Stimulated activated CD4-positive, alpha-beta T cell treated with anti-CD3 and anti-CD28 coated beads, Interleukin-1b, Interleukin-23, amount 100 ng/mL, for 4 hours (primary cell): ENCODE data around the gene MRPS17.
"Not testable (repeated sequence)": the region's sequence is repeated elsewhere in the genome, so short reads cannot be mapped to it uniquely, and the experiment has no call there.

Source experiments
- DNase-seq, 2 donors: peaks; one replicate each; pipeline ENCODE4 v3.0.0-alpha.2; 2020; ENCODE audit warnings: low read depth in 2 of 2

Gene MRPS17

GRCh38 chr7:55951637-55952351, at the start of gene MRPS17:
TSS of gene MRPS17 (plus strand) at chr7:55951877. CDS start at chr7:55953196, 1,319 bp downstream.
- DNase-seq: peak; percentile 84 to 87

DNA sequence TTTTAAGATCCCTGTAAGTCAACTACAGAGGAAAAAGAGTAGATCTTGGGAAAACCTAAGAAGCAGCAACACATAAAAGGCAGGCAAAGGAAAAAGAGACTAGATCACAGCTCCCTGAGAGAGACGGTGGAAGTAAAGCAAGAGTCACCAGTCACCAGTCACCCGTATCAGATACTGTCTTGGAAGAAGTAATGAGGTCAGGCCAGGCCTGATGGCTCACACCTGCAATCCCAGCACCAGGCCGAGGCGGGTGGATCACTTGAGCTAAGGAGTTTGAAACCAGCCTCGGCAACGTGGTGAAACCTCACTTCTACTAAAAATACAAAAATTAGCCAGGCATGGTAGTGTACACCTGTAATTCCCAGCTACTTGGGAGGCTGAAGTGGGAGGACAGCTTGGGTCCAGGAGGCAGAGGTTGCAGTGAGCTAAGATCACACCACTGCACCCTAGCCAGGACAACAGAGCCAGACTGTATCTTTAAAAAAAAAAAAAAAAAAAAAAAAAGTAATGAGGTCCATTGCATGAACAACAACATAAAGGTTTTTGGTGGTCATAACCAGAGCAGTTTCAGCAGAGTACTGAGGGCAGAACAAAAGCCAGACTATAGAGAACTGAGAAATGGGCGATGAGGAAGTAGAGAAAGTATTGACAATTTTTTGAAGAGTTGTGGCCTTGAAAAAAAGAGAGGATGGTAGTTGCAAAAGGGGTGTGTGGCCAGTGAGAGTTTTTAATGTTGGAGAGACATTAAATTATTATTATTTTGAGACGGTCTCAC, 47.5 kb upstream of the MRPS17 start:
- no peak for DNase-seq

DNA sequence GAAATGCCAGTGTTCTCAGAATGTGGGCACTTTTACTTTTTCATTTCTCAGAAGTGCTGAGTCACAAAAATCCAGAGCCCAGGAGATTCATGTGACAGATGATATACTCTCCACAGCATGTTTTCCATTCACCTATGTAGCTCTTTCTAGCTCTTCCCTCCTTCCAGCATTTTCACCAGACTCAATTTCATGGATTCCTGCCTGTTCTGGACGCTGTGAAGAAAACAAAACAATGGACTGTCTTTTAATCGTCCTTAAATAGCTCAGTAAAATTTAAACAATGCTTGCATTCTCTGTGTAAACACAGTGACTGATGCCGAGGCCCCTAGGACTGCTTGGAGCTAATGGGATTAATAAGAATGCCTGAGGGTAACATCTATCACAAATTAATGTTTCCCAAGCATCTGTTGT, 38.9 kb upstream of the MRPS17 start:
- DNase-seq: no peak

- no peak for DNase-seq
These were observed 33.9 kb upstream of the MRPS17 start for GRCh38 chr7:55917771-55918170.

DNA sequence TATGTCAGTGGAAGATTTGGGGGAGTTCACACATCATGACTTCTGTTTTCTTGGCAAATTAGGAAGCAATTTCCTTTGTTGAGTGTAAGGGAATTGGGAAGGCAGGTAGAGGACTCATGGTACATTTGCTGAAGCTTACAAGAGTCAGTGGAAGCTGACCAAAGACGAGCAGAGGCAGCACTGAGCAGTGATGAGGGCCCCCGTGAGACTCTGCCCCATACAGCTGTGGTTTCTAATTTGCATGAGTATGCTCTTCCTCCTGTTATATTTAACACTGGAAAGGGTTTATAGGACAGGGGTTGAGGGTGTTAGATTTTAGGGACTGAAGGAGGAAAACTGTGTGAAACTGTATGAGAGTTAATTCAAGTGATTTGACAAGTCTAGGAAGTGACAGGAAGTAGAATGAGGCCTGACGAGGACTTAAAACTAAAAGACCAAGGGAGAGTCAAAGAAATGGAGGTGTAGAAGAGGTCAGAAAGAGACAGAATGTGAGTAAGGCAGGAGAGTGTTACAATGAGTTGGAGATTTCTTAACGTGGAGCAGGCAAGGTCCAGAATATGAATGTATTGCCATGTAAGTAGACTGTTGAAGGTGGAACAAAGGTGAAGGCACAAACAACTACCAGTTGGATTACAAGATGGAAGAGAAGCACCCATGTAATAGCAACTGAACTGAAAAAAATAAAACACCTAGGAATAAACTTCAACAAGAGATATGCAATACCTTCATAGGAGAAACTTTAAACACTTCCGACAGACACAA, 23.5 kb upstream of the MRPS17 start:
- no peak for DNase-seq

DNA sequence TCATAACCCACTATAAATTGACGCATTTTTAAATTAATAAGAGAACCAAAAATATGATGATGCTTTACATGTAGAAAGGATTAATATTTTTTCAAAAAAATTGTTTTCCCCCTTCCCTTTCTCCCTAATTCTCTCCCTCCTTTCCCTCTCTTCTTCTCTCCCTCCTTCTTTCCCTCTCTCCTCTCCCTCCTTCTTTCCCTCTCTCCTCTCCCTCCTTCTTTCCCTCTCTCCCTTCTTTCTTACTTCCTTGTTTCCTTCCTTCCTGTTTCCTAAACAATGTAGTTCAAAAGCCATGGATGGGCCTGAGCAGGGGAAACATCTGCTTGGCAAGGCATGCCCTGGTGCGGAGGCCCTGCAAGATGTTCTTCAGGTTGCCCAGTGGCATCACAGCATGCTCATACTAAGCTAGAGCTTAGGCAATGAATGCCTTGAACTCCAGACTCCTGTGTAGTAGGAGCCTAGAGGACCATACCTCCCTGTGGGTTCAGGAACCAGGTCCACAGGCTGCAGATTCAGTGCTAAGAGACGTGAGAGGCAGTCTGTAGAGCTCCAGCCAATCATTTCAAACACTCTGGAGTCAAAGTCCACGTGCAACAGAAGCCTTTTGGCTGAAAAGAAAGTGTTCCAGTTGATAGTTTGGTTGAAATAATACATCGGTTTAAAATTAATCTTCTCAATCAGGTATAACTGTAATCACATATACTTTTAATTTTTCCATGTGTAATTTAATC, 20.1 kb upstream of the MRPS17 start:
- DNase-seq: no peak

DNA sequence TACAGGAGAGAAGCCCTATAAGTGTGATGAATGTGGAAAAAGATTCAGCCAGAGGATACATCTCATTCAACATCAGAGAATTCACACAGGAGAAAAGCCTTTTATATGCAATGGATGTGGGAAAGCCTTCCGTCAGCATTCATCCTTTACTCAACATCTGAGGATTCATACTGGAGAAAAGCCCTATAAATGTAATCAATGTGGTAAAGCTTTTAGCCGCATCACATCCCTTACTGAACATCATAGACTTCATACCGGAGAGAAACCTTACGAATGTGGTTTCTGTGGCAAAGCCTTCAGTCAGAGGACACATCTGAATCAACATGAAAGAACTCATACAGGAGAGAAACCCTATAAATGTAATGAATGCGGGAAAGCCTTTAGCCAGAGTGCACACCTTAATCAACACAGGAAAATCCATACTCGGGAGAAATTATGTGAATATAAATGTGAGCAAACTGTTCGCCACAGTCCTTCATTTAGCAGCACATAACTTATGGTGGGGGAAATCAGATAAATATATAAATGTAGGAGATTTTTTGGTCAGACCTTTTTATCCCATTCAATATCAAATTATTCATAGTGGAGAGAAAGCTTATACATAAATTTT, 12.1 kb upstream of the MRPS17 start:
- DNase-seq: no peak

DNA sequence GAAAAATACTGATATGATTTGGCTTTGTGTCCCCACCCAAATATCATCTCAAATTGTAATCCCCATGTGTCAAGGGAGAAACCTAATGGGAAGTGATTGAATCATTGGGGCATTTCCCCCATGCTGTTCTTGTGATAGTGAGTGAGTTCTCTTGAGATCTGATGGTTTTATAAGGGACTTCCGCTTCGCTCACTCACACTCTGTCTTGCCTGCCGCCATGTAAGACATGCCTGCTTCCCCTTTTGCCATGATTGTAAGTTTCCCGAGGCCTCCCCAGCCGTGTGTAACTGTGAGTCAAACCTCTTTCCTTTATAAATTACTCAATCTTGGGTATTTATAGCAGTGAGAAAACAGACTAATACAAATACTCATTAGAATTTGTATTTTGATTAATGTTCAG, 5.1 kb upstream of the MRPS17 start:
- DNase-seq: no peak

GRCh38 chr7:55952352-55952671, 635 bp downstream of the MRPS17 start:
- DNase-seq: not testable (repeated sequence)

DNA sequence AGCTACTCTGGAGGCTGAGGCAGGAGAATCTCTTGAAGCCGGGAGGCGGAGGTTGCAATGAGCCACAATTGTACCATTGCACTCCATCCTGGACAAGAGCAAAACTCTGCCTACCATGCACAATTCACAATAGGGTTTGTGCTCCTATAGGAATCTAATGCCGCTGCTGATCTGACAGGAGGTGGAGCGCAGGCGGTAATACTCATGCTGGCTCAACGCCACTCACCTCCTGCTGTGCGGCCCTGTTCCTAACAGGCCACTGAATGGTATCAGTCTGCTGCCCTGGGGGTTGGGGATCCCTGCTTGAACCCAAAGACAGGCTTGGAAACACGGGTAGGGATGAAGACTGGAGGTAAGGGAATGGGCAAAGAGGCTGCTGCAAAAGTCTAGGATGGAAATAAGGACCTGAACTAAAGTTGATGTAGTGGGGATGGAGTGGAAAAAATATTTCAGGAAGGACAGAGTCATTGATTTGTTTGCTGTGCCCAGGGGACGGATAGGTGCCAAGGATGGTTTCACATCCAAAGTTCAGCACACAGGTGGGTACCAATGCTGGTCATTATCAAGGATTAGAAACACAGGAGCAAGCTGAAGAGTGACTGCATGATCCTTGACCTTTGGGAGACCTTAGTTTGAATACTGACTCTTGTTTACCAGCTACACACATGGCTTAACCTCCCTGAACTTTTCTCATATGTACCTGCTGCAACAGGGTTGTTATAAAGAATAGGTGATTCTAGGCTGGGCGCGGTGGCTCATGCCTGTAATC, 2.2 kb downstream of the MRPS17 start:
- DNase-seq: no peak

GRCh38 chr7:55957190-55957589, 5.5 kb downstream of the MRPS17 start:
- no peak for DNase-seq

GRCh38 chr7:55962014-55962413, 10.3 kb downstream of the MRPS17 start:
- DNase-seq: no peak

- no peak for DNase-seq
These were observed 12.0 kb downstream of the MRPS17 start for GRCh38 chr7:55963584-55964168.

DNA sequence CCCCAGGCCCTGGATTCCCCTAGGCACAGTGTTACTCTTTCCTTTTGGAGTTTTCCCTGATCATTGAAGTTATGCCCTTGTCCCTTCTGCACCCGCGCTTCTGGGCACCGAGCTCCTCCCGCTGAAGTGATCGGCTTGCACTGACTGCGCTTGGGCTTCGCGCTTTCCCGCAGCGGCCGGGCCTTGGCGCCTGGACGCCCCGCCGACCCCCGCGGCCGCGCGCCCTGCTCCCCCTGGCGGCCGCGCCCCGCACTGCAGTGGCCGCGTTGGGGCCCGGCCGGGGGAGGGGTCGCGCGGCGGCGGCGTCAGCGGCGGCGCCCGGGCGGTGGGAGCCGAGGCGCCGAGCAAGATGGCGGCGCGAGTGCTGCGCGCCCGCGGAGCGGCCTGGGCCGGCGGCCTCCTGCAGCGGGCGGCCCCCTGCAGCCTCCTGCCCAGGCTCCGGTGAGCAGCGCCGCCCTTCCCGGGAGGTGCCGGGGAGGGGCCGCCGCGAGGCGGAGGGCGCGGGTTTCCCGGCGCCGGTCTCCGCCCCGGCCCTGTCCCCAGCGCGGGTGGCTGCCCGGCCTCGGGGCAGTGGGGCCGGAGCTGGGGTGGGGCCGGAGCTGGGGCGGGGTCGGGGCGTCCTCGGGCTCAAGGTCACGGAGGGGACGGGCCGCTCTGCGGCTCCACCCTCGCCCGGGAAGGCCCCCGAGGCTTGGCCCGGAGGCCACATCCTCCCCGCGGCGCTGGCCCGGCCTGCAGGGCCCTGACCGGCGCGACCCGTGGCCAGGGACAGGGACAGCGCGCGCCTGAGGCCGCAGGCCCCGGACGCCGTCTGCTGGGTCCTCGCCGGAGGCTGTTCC, 12.8 kb downstream of the MRPS17 start, which contains the start of gene NIPSNAP2:
NIPSNAP2 (plus strand) TSS at position 325 of the 839 bp plus-strand sequence; CDS start at position 350, 25 bp downstream.
- peak; percentile 43 to 65 for DNase-seq

GRCh38 chr7:55965100-55965470, 13.4 kb downstream of the MRPS17 start:
- no peak for DNase-seq

DNA sequence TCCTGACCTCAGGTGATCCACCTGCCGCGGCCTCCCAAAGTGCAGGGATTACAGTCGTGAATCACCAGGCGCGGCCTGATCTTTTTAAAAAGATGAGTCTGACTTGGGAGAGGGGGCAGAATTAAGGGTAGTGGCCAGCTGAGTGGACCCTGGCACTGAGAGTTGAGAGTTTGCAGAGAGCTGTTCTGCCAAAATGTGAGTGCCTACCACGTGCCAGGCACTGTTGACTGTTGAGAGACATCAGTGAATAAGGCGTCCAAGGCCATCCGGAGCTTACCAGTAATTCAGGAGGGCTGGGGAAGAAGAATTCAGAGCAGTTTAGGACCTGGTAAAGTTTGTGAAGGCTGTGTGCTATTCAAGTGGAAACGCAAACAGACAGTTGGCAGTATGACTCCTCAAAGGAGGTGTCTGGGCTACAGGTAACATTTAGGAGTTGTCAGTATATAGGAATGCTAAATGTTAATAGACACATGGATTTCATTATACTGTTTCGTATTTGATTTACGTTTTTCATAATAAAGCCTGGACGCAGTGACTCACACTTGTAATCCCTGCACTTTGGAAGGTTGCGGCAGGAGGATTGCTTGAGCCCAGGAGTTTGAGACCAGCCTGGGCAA, 14.2 kb downstream of the MRPS17 start:
- no peak for DNase-seq

DNA sequence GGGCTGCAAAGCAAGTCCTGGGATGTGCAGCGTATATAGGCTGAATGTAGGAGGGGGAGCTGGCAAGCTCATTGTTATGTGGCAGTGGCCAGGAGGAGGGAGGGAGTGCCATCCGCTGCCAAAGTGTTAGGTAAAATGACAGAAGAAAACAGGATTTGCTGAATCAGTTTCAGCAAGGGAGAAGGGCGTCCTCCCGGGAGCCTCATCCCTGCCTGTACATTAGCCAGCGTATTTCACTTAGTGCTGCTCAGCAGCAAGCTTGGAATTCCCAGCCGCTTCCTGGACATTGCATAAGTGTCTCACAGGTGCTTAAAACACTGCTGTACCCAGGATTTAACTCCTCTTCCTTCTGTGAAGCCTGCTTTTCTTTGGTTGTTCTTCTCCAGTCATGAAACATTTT, 15.2 kb downstream of the MRPS17 start:
- no peak for DNase-seq

DNA sequence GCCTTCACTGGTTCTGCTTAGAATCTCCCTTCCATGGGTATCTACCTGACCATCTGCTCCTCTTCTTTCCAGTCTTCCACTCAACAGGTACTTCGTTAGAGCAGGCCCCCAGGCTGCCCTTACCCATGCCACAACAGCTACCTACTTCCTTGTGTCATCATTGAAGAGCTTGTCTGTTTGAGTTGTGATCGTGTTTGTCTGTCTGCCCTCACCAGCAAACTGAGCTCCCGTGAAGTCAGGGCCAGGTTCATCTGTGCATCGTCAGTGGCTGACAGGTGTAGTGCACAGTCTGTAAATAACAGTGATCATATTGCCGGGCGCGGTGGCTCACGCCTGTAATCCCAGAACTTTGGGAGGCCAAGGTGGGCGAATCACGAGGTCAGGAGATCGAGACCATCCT, 17.7 kb downstream of the MRPS17 start:
- DNase-seq: no peak

GRCh38 chr7:55970561-55970960, 18.9 kb downstream of the MRPS17 start:
- DNase-seq: no peak
